HG03432 (cell line): Measurements from ENCODE around the gene NKG7.
"Not testable (repeated sequence)": the region's sequence is repeated elsewhere in the genome, so short reads cannot be mapped to it uniquely, and the experiment has no call there.

ENCODE experiments used
- ATAC-seq: cut with Tn5 transposase; IDR thresholded peaks from one replicate; pipeline ENCODE4 v1.9.1; 2021; ENCODE audit warnings: mild to moderate bottlenecking, moderate library complexity; ENCODE audit not compliant: unreplicated experiment

Gene NKG7

GRCh38 chr19:51372649-51373504 lies at the start of gene NKG7:
NKG7 (minus strand) TSS chr19:51372654; CDS start chr19:51372535, 119 bp downstream.
- ATAC-seq: no peak

GRCh38 chr19:51422053-51422448 lies 49.6 kb upstream of the NKG7 start:
- ATAC-seq: peak; percentile 45

GRCh38 chr19:51421229-51422052 lies 49.0 kb upstream of the NKG7 start:
- ATAC-seq: no peak

GRCh38 chr19:51420511-51420910 lies 48.1 kb upstream of the NKG7 start:
- ATAC-seq: not testable (repeated sequence)

GRCh38 chr19:51418707-51419106 lies 46.3 kb upstream of the NKG7 start:
- no peak for ATAC-seq

GRCh38 chr19:51417810-51418157 lies 45.3 kb upstream of the NKG7 start:
- ATAC-seq: peak; percentile 42

- ATAC-seq: peak; percentile 70
Observed at GRCh38 chr19:51417107-51417809, 44.8 kb upstream of the NKG7 start, which contains the start of gene SIGLEC10. SIGLEC10 (minus strand) TSS chr19:51417642; CDS start chr19:51417581, 61 bp downstream.

- ATAC-seq: not testable (repeated sequence)
Observed at GRCh38 chr19:51416422-51416821, 44.0 kb upstream of the NKG7 start.

- no peak for ATAC-seq
Observed at GRCh38 chr19:51415187-51415586, 42.7 kb upstream of the NKG7 start.

GRCh38 chr19:51410950-51411748 lies 38.7 kb upstream of the NKG7 start:
- ATAC-seq: no peak

- ATAC-seq: no peak
Observed at GRCh38 chr19:51407511-51408131, 35.2 kb upstream of the NKG7 start.

- ATAC-seq: no peak
Observed at GRCh38 chr19:51402117-51402516, 29.7 kb upstream of the NKG7 start.

GRCh38 chr19:51399936-51400335 lies 27.5 kb upstream of the NKG7 start:
- not testable (repeated sequence) for ATAC-seq

GRCh38 chr19:51399231-51399630 lies 26.8 kb upstream of the NKG7 start:
- no peak for ATAC-seq

GRCh38 chr19:51398096-51398704 lies 25.7 kb upstream of the NKG7 start:
- no peak for ATAC-seq

- not testable (repeated sequence) for ATAC-seq
Observed at GRCh38 chr19:51397453-51397852, 25.0 kb upstream of the NKG7 start.

GRCh38 chr19:51396175-51396574 lies 23.7 kb upstream of the NKG7 start:
- ATAC-seq: no peak

GRCh38 chr19:51394050-51394836 lies 21.8 kb upstream of the NKG7 start:
- ATAC-seq: peak; percentile 83

GRCh38 chr19:51392701-51393100 lies 20.2 kb upstream of the NKG7 start:
- ATAC-seq: no peak
